H9 (cell line): Measurements from ENCODE around the gene SEC24C. TPM values are rescaled to one million over a fixed set of nuclear protein-coding genes. Genes with fewer than 3 reads are reported as not detected.

ENCODE experiments used
- DNase-seq: peaks from one replicate; pipeline ENCODE4 v3.0.0-alpha.2; 2017
- H2AFZ ChIP-seq: one replicate; pipeline ENCODE4 v1.6.1; 2013; ENCODE audit warnings: mild to moderate bottlenecking, low read length, control low read depth, moderate library complexity
- H2AK5ac ChIP-seq: 2 replicates; pipeline ENCODE4 v1.6.1; 2013; ENCODE audit warnings: low read length, control low read depth, mixed read lengths; ENCODE audit not compliant: insufficient read length
- H2BK120ac ChIP-seq: one replicate; pipeline ENCODE4 v1.6.1; 2013; ENCODE audit warnings: low read depth, mild to moderate bottlenecking, low read length, control low read depth, inconsistent platforms; ENCODE audit not compliant: poor library complexity, severe bottlenecking
- H2BK12ac ChIP-seq: 2 replicates; pipeline ENCODE4 v1.6.1; 2013; ENCODE audit warnings: low read length, control low read depth, mixed read lengths, low read depth; ENCODE audit not compliant: insufficient read length
- H2BK15ac ChIP-seq: 2 replicates; pipeline ENCODE4 v1.6.1; 2013; ENCODE audit warnings: low read depth, low read length, control low read depth
- H2BK20ac ChIP-seq: one replicate; pipeline ENCODE4 v1.6.1; 2013; ENCODE audit warnings: low read depth, mild to moderate bottlenecking, low read length, control low read depth, inconsistent platforms; ENCODE audit not compliant: poor library complexity, severe bottlenecking
- H2BK5ac ChIP-seq: 2 replicates; pipeline ENCODE4 v1.6.1; 2013; ENCODE audit warnings: low read length, control low read depth, mixed read lengths; ENCODE audit not compliant: insufficient read length
- H3K14ac ChIP-seq: 2 replicates; pipeline ENCODE4 v1.6.1; 2013; ENCODE audit warnings: low read length, control low read depth; ENCODE audit not compliant: insufficient read depth
- H3K18ac ChIP-seq: 2 replicates; pipeline ENCODE4 v1.6.1; 2013; ENCODE audit warnings: low read depth, mild to moderate bottlenecking, mixed read lengths, low read length, control low read depth; ENCODE audit not compliant: insufficient read length
- H3K23ac ChIP-seq: 2 replicates; pipeline ENCODE4 v1.6.1; 2013; ENCODE audit warnings: low read length, control low read depth, mixed read lengths, low read depth; ENCODE audit not compliant: insufficient read length
- H3K23me2 ChIP-seq: 2 replicates; pipeline ENCODE4 v1.6.1; 2013; ENCODE audit warnings: low read depth, mild to moderate bottlenecking, mixed read lengths, low read length, control low read depth; ENCODE audit not compliant: insufficient read length, poor library complexity, severe bottlenecking
- H3K27ac ChIP-seq: 2 replicates; pipeline ENCODE4 v1.5.1; 2013; ENCODE audit warnings: low read length, control low read depth, mixed read lengths, low read depth; ENCODE audit not compliant: insufficient read length
- H3K27me3 ChIP-seq: 2 replicates; pipeline ENCODE4 v1.6.1; 2013; ENCODE audit warnings: low read length, control low read depth, inconsistent platforms; ENCODE audit not compliant: insufficient read depth
- H3K4ac ChIP-seq: 2 replicates; pipeline ENCODE4 v1.6.1; 2013; ENCODE audit warnings: low read depth, mild to moderate bottlenecking, control low read depth, inconsistent platforms, low read length, moderate library complexity
- H3K4me1 ChIP-seq: 2 replicates; pipeline ENCODE4 v1.6.1; 2013; ENCODE audit warnings: low read length, control low read depth, inconsistent platforms; ENCODE audit not compliant: insufficient read depth
- H3K4me2 ChIP-seq: 2 replicates; pipeline ENCODE4 v1.6.1; 2013; ENCODE audit warnings: low read length, control low read depth, mixed read lengths; ENCODE audit not compliant: insufficient read length, insufficient read depth
- H3K56ac ChIP-seq: 2 replicates; pipeline ENCODE4 v1.6.1; 2013; ENCODE audit warnings: low read depth, mild to moderate bottlenecking, mixed read lengths, low read length, control low read depth; ENCODE audit not compliant: insufficient read length
- H3K79me1 ChIP-seq: 2 replicates; pipeline ENCODE4 v1.6.1; 2013; ENCODE audit warnings: low read depth, mild to moderate bottlenecking, moderate library complexity, low read length, control low read depth, inconsistent platforms; ENCODE audit not compliant: insufficient read depth, poor library complexity, severe bottlenecking
- H3K79me2 ChIP-seq: 2 replicates; pipeline ENCODE4 v1.6.1; 2013; ENCODE audit warnings: low read length, control low read depth, inconsistent platforms; ENCODE audit not compliant: insufficient read depth
- H3K9ac ChIP-seq: 2 replicates; pipeline ENCODE4 v1.6.1; 2013; ENCODE audit warnings: low read length, control low read depth, mixed read lengths; ENCODE audit not compliant: insufficient read length; ENCODE audit errors: extremely low read depth
- H3K9me3 ChIP-seq: one replicate; pipeline ENCODE4 v1.6.1; 2013; ENCODE audit warnings: low read depth, low read length, inconsistent platforms; ENCODE audit not compliant: control insufficient read depth
- H3T11ph ChIP-seq: one replicate; pipeline ENCODE4 v1.6.1; 2013; ENCODE audit warnings: mild to moderate bottlenecking, low read length, control low read depth, inconsistent platforms
- H4K20me1 ChIP-seq: one replicate; pipeline ENCODE4 v1.6.1; 2013; ENCODE audit not compliant: control insufficient read depth, insufficient read length, insufficient read depth
- H4K5ac ChIP-seq: 2 replicates; pipeline ENCODE4 v1.6.1; 2013; ENCODE audit warnings: low read depth, mild to moderate bottlenecking, mixed read lengths, low read length, control low read depth; ENCODE audit not compliant: insufficient read length
- H4K8ac ChIP-seq: replicated peaks from 2 replicates; pipeline ENCODE4 v1.6.1; 2013; ENCODE audit warnings: low read length, control low read depth, mixed read lengths, low read depth; ENCODE audit not compliant: insufficient read length
- H4K91ac ChIP-seq: 2 replicates; pipeline ENCODE4 v1.6.1; 2013; ENCODE audit warnings: low read depth, mild to moderate bottlenecking, moderate library complexity, mixed read lengths, low read length, control low read depth; ENCODE audit not compliant: insufficient read length
- H3K27ac Mint-ChIP-seq, 3 experiments: 2 replicates in 2 of 3; 3 replicates in 1 of 3; pipeline ENCODE4 v1.8.0; 2020 to 2021; ENCODE audit warnings: mixed read lengths in 3 of 3, mild to moderate bottlenecking in 1 of 3, moderate library complexity in 1 of 3
- H3K27me3 Mint-ChIP-seq: 2 replicates; pipeline ENCODE4 v1.8.0; 2021; ENCODE audit warnings: low read depth, mild to moderate bottlenecking, moderate library complexity, mixed read lengths
- H3K36me3 Mint-ChIP-seq, 3 experiments: 2 replicates in 2 of 3; 3 replicates in 1 of 3; pipeline ENCODE4 v1.8.0; 2020 to 2021; ENCODE audit warnings: low read depth in 3 of 3, mixed read lengths in 3 of 3; ENCODE audit not compliant: insufficient read depth in 1 of 3
- H3K4me1 Mint-ChIP-seq, 2 experiments: 2 replicates each; pipeline ENCODE4 v1.8.0; 2020; ENCODE audit warnings: mixed read lengths in 2 of 2
- H3K4me3 Mint-ChIP-seq, 2 experiments: 2 replicates in 1 of 2; 3 replicates in 1 of 2; pipeline ENCODE4 v1.8.0; 2020 to 2021; ENCODE audit warnings: mild to moderate bottlenecking in 2 of 2, mixed read lengths in 2 of 2, moderate library complexity in 1 of 2
- H3K9me3 Mint-ChIP-seq, 2 experiments: 2 replicates in 1 of 2; 3 replicates in 1 of 2; pipeline ENCODE4 v1.8.0; 2020; ENCODE audit warnings: mild to moderate bottlenecking in 2 of 2, mixed read lengths in 2 of 2, moderate library complexity in 1 of 2
- WGBS: extraction: QIAGEN DNeasy Blood & Tissue Kit; methylation state at CpG from one replicate; pipeline ENCODE4 v1.1.7; 2013; ENCODE audit warnings: missing lambda C conversion rate, low lambda C conversion rate, mixed read lengths; ENCODE audit not compliant: insufficient read length; ENCODE audit errors: extremely low coverage; 5-methylcytosine and 5-hydroxymethylcytosine counted together
- total RNA-seq: library from RNA; stranded (reverse); gene quantifications from 2 replicates; pipeline ENCODE4 v1.2.1, GENCODE V29; 2021
- TF ChIP-seq, protein P1 (sequence below): fragments of 200-600 bp; sonication (generic); conservative IDR thresholded peaks from 3 replicates; pipeline ENCODE4 v1.8.0; 2021; ENCODE audit warnings: antibody characterized with exemption, mild to moderate bottlenecking

Gene SEC24C
- total RNA-seq, 1 experiment from 2014 or later: 62.4 TPM

DNA sequence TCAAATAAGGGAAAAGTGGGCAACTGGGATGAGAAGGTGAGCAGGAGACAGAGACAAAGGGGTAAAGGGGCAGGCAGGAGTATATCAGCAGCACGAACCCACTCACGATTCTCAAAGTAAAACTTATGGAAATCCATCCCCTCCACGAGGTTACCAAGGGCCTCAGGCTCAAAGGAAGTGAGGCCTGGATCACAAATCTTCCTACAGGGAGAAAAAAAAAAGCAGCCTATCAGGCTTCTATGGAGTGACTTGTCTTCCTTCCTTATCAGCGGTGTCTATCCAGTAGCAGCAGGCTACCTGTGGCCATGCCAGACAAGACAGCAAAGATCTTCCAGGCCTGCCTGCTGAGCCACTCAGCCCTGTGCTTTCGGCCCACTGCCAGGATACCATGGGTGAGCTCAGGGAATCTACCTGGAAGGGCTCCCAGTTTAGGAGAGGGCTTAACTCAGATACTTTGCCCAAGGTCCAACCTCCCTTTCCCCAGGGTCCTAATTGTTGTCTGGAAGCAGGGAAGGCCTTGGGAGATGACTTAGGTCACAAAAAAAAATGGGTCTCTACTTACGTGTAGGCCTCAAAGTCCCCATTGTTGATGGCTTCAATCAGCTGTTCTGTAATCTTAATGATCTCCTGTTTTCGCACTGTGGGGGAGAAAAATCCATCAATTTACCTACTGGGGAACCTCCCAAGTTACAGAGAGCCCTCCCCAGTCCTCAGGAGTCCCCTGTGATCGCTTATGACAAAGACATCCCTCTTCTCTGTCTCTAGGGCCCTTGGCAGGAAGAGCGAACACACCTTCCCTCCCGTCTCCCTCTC, 73.0 kb downstream of the SEC24C start:
- no peak overlapping the region for H3K56ac ChIP-seq
- H3K14ac ChIP-seq: no peak overlapping the region
- H3K36me3 Mint-ChIP-seq: peaks cover 20 to 55% (median 25%) of the 10 kb centered on the region in 3 experiments; a peak in 6 of 7 replicates
- no peak overlapping the region for H2BK120ac ChIP-seq
- H2AFZ ChIP-seq: no peak overlapping the region
- no peak overlapping the region for H2AK5ac ChIP-seq
- no peak overlapping the region for H4K5ac ChIP-seq
- no peak overlapping the region for H3K23ac ChIP-seq
- H3K4me1 Mint-ChIP-seq: peaks cover 7 to 10% of the 10 kb centered on the region in 2 experiments
- H3K18ac ChIP-seq: no peak overlapping the region
- H3T11ph ChIP-seq: no peak overlapping the region
- no peaks in the 10 kb centered on the region for H4K20me1 ChIP-seq
- no CpG with 5 or more reads among the region's 10 CpGs for WGBS
- H2BK15ac ChIP-seq: no peak overlapping the region
- no peak overlapping the region for H4K8ac ChIP-seq
- H3K27me3 ChIP-seq: no peaks in the 10 kb centered on the region
- DNase-seq: no peak
- H2BK20ac ChIP-seq: no peak overlapping the region
- H4K91ac ChIP-seq: no peak overlapping the region
- no peaks in the 10 kb centered on the region for H3K27me3 Mint-ChIP-seq
- no peak overlapping the region for H3K4me2 ChIP-seq
- H3K4ac ChIP-seq: no peak overlapping the region
- TF ChIP-seq, protein P1, sequence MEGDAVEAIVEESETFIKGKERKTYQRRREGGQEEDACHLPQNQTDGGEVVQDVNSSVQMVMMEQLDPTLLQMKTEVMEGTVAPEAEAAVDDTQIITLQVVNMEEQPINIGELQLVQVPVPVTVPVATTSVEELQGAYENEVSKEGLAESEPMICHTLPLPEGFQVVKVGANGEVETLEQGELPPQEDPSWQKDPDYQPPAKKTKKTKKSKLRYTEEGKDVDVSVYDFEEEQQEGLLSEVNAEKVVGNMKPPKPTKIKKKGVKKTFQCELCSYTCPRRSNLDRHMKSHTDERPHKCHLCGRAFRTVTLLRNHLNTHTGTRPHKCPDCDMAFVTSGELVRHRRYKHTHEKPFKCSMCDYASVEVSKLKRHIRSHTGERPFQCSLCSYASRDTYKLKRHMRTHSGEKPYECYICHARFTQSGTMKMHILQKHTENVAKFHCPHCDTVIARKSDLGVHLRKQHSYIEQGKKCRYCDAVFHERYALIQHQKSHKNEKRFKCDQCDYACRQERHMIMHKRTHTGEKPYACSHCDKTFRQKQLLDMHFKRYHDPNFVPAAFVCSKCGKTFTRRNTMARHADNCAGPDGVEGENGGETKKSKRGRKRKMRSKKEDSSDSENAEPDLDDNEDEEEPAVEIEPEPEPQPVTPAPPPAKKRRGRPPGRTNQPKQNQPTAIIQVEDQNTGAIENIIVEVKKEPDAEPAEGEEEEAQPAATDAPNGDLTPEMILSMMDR: no peak
- H3K27ac ChIP-seq: no peak overlapping the region
- no peaks in the 10 kb centered on the region for H3K79me1 ChIP-seq
- no peaks in the 10 kb centered on the region for H3K4me1 ChIP-seq
- H3K9me3 Mint-ChIP-seq: no peaks in the 10 kb centered on the region
- H2BK5ac ChIP-seq: no peak overlapping the region
- no peaks in the 10 kb centered on the region for H3K9me3 ChIP-seq
- no peak overlapping the region for H2BK12ac ChIP-seq
- H3K27ac Mint-ChIP-seq: no peak overlapping the region
- H3K9ac ChIP-seq: no peak overlapping the region
- H3K4me3 Mint-ChIP-seq: no peak overlapping the region; a peak in 1 of 5 replicates
- no peaks in the 10 kb centered on the region for H3K79me2 ChIP-seq
- no peaks in the 10 kb centered on the region for H3K23me2 ChIP-seq
